ENCODE data around the gene RPS16. TPM values are rescaled to one million over a fixed set of nuclear protein-coding genes. Genes with fewer than 3 reads are reported as not detected.
A peak's percentile ranks its signal among the peaks of the same experiment; 100 is the strongest.
"Not testable (repeated sequence)": the region's sequence is repeated elsewhere in the genome, so short reads cannot be mapped to it uniquely, and the experiment has no call there.

RPS16 gene
- total RNA-seq, 4 donors from 2014 or later: 718 to 1,665 (median 1,335) TPM

- 1 to 2% methylated on average over 6 to 36 of the region's 62 CpGs for WGBS, 2 donors (ENCODE audit: low coverage in 1 of 2)
- peak within 1 kb of the TSS; percentile 78 to 97 (median 88) for H3K4me3 ChIP-seq
- H3K9me3 ChIP-seq: no peaks in the 10 kb centered on the region
- no peaks in the 10 kb centered on the region for H3K27me3 ChIP-seq
- peak; percentile 98 for DNase-seq
- TF ChIP-seq, protein P1, sequence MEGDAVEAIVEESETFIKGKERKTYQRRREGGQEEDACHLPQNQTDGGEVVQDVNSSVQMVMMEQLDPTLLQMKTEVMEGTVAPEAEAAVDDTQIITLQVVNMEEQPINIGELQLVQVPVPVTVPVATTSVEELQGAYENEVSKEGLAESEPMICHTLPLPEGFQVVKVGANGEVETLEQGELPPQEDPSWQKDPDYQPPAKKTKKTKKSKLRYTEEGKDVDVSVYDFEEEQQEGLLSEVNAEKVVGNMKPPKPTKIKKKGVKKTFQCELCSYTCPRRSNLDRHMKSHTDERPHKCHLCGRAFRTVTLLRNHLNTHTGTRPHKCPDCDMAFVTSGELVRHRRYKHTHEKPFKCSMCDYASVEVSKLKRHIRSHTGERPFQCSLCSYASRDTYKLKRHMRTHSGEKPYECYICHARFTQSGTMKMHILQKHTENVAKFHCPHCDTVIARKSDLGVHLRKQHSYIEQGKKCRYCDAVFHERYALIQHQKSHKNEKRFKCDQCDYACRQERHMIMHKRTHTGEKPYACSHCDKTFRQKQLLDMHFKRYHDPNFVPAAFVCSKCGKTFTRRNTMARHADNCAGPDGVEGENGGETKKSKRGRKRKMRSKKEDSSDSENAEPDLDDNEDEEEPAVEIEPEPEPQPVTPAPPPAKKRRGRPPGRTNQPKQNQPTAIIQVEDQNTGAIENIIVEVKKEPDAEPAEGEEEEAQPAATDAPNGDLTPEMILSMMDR (IDR thresholded peaks at IDR 0.05): no peak
- TF ChIP-seq POLR2AphosphoS5 (IDR thresholded peaks at IDR 0.05): peak; percentile 70 to 88 (median 79)
- TF ChIP-seq POLR2A (IDR thresholded peaks at IDR 0.05): peak; percentile 55
- TF ChIP-seq EP300 (IDR thresholded peaks at IDR 0.05; ENCODE audit: low read depth): no peak
- intact Hi-C loops (cut with DNase I; ENCODE audit: low total_unique reads) (no loop called here), in situ Hi-C loops (cut with MboI; ENCODE audit: low pct_ligation_motif_present in 1 of 4, low pct_unique_long_range_greater_than_20kb in 1 of 4, low sequenced_read_pairs in 3 of 4) (no loop called here)
- H3K4me1 ChIP-seq: peaks cover 7 to 17% (median 16%) of the 10 kb centered on the region in 4 donors
- H3K36me3 ChIP-seq: peaks cover 0 to 8% (median 0%) of the 10 kb centered on the region in 4 donors
- H3K27ac ChIP-seq: peak within 1 kb of the TSS; percentile 80 to 89 (median 85)
Observed at GRCh38 chr19:39480337-39481228, 44.8 kb upstream of the RPS16 start, which contains the start of gene TIMM50. Gene TIMM50 (plus strand): TSS chr19:39480838. CDS start chr19:39480854, 16 bp downstream.

- Histone ChIP-seq H3K9me3 (no peaks in the 10 kb centered on the region), H3K36me3 (peaks cover 0 to 13% (median 0%) of the 10 kb centered on the region in 4 donors), H3K27ac (peak overlapping the region; percentile 80 to 89 (median 85)), H3K4me3 (peak overlapping the region in 3 of 4 donors; percentile 78 to 97 (median 92)), H3K27me3 (no peaks in the 10 kb centered on the region), H3K4me1 (peaks cover 7 to 17% (median 16%) of the 10 kb centered on the region in 4 donors)
- in situ Hi-C loops (cut with MboI; ENCODE audit: low pct_ligation_motif_present in 1 of 4, low pct_unique_long_range_greater_than_20kb in 1 of 4, low sequenced_read_pairs in 3 of 4): no loop called here
- WGBS, 2 donors (ENCODE audit: low coverage in 1 of 2): 57 to 58% methylated on average over 2 to 10 of the region's 10 CpGs
- no peak for TF ChIP-seq POLR2AphosphoS5 (IDR thresholded peaks at IDR 0.05)
- TF ChIP-seq, protein P1 (IDR thresholded peaks at IDR 0.05): no peak
- TF ChIP-seq EP300 (IDR thresholded peaks at IDR 0.05; ENCODE audit: low read depth): no peak
- TF ChIP-seq POLR2A (IDR thresholded peaks at IDR 0.05): no peak
- DNase-seq: no peak
- intact Hi-C loops (cut with DNase I; ENCODE audit: low total_unique reads): loop anchor here (10.0 kb wide), 1 partner anchor 55 kb away; the partner anchor contains the start of gene EID2B
Observed at GRCh38 chr19:39479916-39480315, 44.2 kb upstream of the RPS16 start.

DNA sequence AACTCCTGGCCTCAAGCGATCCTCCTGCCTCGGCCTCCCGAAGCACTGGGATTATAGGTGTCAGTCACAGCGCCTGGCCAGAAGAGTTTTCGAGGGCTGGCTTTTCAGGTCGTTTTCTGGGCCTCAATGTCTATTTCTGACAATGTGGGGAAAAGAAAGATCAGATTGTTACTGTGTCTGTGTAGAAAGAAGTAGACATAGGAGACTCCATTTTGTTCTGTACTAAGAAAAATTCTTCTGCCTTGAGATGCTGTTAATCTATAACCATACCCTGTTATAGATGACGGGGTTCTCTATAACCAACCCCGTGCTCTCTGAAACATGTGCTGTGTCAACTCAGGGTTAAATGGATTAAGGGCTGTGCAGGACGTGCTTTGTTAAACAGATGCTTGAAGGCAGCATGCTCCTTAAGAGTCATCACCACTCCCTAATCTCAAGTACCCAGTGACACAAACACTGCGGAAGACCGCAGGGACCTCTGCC lies 43.6 kb upstream of the RPS16 start:
- intact Hi-C loops (cut with DNase I; ENCODE audit: low total_unique reads): loop anchor here (10.0 kb wide), 1 partner anchor 55 kb away; the partner anchor contains the start of gene EID2B
- Histone ChIP-seq H3K36me3 (peaks cover 0 to 13% (median 2%) of the 10 kb centered on the region in 4 donors), H3K4me1 (peaks cover 7 to 17% (median 16%) of the 10 kb centered on the region in 4 donors), H3K27ac (peak overlapping the region in 1 of 4 donors; percentile 86)
- in situ Hi-C loops (cut with MboI; ENCODE audit: low pct_ligation_motif_present in 1 of 4, low pct_unique_long_range_greater_than_20kb in 1 of 4, low sequenced_read_pairs in 3 of 4); H3K4me3 ChIP-seq; H3K27me3 ChIP-seq; DNase-seq; H3K9me3 ChIP-seq: not testable (repeated sequence)
- 85 to 96% methylated on average over 9 to 11 of the region's 11 CpGs for WGBS, 2 donors (ENCODE audit: low coverage in 1 of 2)

DNA sequence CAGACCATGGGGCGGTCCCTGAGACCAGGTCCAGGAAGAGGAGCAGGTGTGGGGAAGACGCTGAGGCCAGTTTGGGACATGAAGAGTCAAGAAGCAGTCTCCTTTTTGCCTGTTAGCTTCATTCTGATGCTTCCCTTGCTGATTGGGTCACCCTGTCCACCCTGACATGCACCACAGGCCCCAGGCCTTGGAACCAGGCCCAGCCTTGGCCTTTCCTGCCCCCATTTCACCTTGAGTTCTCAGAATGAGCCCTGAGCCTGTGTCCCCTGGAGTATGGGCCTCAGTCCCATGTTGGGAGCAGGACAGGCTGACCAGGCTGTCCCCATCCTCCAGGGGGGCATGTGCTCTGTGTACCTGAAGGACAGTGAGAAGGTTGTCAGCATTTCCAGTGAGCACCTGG lies 40.0 kb upstream of the RPS16 start:
- H3K4me1 ChIP-seq: peaks cover 0 to 7% (median 4%) of the 10 kb centered on the region in 4 donors
- intact Hi-C loops (cut with DNase I; ENCODE audit: low total_unique reads) (loop anchor here (10.0 kb wide), 1 partner anchor 59 kb away; the partner anchor contains the start of gene EID2B), in situ Hi-C loops (cut with MboI; ENCODE audit: low pct_ligation_motif_present in 1 of 4, low pct_unique_long_range_greater_than_20kb in 1 of 4, low sequenced_read_pairs in 3 of 4) (no loop called here)
- DNase-seq: no peak
- TF ChIP-seq, protein P1 (IDR thresholded peaks at IDR 0.05): no peak
- TF ChIP-seq POLR2A (IDR thresholded peaks at IDR 0.05): no peak
- TF ChIP-seq POLR2AphosphoS5 (IDR thresholded peaks at IDR 0.05): no peak
- TF ChIP-seq EP300 (IDR thresholded peaks at IDR 0.05; ENCODE audit: low read depth): no peak
- peaks cover 0 to 38% (median 17%) of the 10 kb centered on the region in 4 donors for H3K36me3 ChIP-seq
- no peak overlapping the region for H3K27ac ChIP-seq
- H3K27me3 ChIP-seq: no peaks in the 10 kb centered on the region
- H3K9me3 ChIP-seq: no peaks in the 10 kb centered on the region
- H3K4me3 ChIP-seq: no peak overlapping the region
- WGBS, 2 donors (ENCODE audit: low coverage in 1 of 2): 100% methylated on average over 2 of the region's 2 CpGs; no CpG with 5 or more reads in 1 of the 2 donors
